K562 (cell line): Measurements from ENCODE around the gene CYP4V2. TPM values are rescaled to one million over a fixed set of nuclear protein-coding genes. Genes with fewer than 3 reads are reported as not detected.

ENCODE experiments used
- ATAC-seq: fragments of 200-7000 bp; cut with Tn5 transposase; 3 replicates; pipeline ENCODE4 v1.9.1; 2020; ENCODE audit warnings: moderate library complexity
- BruUV-seq: library from RNA; stranded (reverse); fragments of 400-500 nt; replicated peaks from 2 replicates; lab custom pipeline; 2021; lab: Mats Ljungman, UMichigan
- CTCF ChIA-PET: fragments of 300-600 bp; formaldehyde crosslinking; extraction: SDS; loops from one replicate; lab custom pipeline; 2021; ENCODE audit warnings: low intra/inter-chr PET ratio; lab: Yijun Ruan, JAX
- POLR2A ChIA-PET: fragments of 300-600, 350-650 bp; sonication (Branson Sonifier 250); formaldehyde crosslinking; extraction: SDS; loops from one replicate; lab custom pipeline; 2021; ENCODE audit warnings: antibody characterized with exemption, inconsistent platforms; lab: Yijun Ruan, JAX
- DNase-seq, 4 experiments: peaks; one replicate each; pipeline versions ENCODE4 v3.0.0 to v3.0.0-alpha.2; 2011 to 2018; ENCODE audit warnings: low spot score in 3 of 4, mixed read lengths in 3 of 4; ENCODE audit errors: extremely low read depth in 1 of 4
- FAIRE-seq: peaks from 2 replicates; lab custom pipeline; 2011; peaks lifted over from hg19 to GRCh38; lab: Jason Lieb, UNC
- H2AFZ ChIP-seq: 2 replicates; pipeline ENCODE4 v1.6.0; 2011; ENCODE audit warnings: low read depth, low read length, control low read depth, inconsistent platforms
- H3K27ac ChIP-seq: fragments of 200-600 bp; 3 replicates; pipeline ENCODE4 v1.8.0; 2011; ENCODE audit warnings: low read depth, mild to moderate bottlenecking, control low read depth, inconsistent platforms, low read length, moderate library complexity, mixed read lengths; ENCODE audit errors: extremely low read depth
- H3K27me3 ChIP-seq, 2 experiments: fragments of 300-600 bp in 1 of 2; 2 replicates in 1 of 2; 3 replicates in 1 of 2; pipeline versions ENCODE4 v1.6.0 to v1.8.0; 2011; ENCODE audit warnings: inconsistent platforms in 2 of 2, low read length in 2 of 2, mild to moderate bottlenecking in 1 of 2, mixed read lengths in 1 of 2, moderate library complexity in 1 of 2; ENCODE audit not compliant: control insufficient read depth in 2 of 2, insufficient read depth in 2 of 2
- H3K36me3 ChIP-seq: fragments of 300-600 bp; 3 replicates; pipeline ENCODE4 v1.8.0; 2011; ENCODE audit warnings: mild to moderate bottlenecking, low read length, inconsistent platforms; ENCODE audit not compliant: control insufficient read depth, insufficient read depth
- H3K4me1 ChIP-seq, 2 experiments: fragments of 200-600 bp in 1 of 2; replicated peaks in 1 of 2; 2 replicates in 1 of 2; 3 replicates in 1 of 2; pipeline versions ENCODE4 v1.5.1 to v1.8.0; 2011; ENCODE audit warnings: inconsistent platforms in 2 of 2, low read length in 2 of 2, mild to moderate bottlenecking in 1 of 2, mixed read lengths in 1 of 2, moderate library complexity in 1 of 2; ENCODE audit not compliant: control insufficient read depth in 2 of 2, insufficient read depth in 2 of 2
- H3K4me2 ChIP-seq: 2 replicates; pipeline ENCODE4 v1.6.1; 2011; ENCODE audit warnings: low read length, control low read depth, inconsistent platforms, mixed read lengths; ENCODE audit not compliant: insufficient read depth
- H3K4me3 ChIP-seq: fragments of 200-600 bp; sonication (generic), shearing (Covaris generic); 2 replicates; pipeline ENCODE4 v1.5.1; 2016; ENCODE audit warnings: control low read depth, inconsistent platforms
- H3K79me2 ChIP-seq: fragments of 200-600 bp; 3 replicates; pipeline ENCODE4 v1.8.0; 2011; ENCODE audit warnings: low read length, inconsistent platforms; ENCODE audit not compliant: control insufficient read depth, insufficient read depth
- H3K9ac ChIP-seq, 2 experiments: 2 replicates each; pipeline versions ENCODE4 v1.6.0 to v1.6.1; 2011; ENCODE audit warnings: low read depth in 2 of 2, low read length in 2 of 2, control low read depth in 1 of 2, inconsistent platforms in 1 of 2, mild to moderate bottlenecking in 1 of 2, mixed read lengths in 1 of 2; ENCODE audit not compliant: insufficient read depth in 1 of 2
- H3K9me1 ChIP-seq: one replicate; pipeline ENCODE4 v1.6.0; 2011; ENCODE audit warnings: inconsistent platforms, mild to moderate bottlenecking, low read length, moderate library complexity; ENCODE audit not compliant: control insufficient read depth, insufficient read depth
- H3K9me3 ChIP-seq: replicated peaks from 2 replicates; pipeline ENCODE4 v1.5.1; 2011; ENCODE audit warnings: low read depth, low read length, inconsistent platforms; ENCODE audit not compliant: control insufficient read depth, insufficient read depth
- H4K20me1 ChIP-seq: replicated peaks from 2 replicates; pipeline ENCODE4 v1.6.1; 2011; ENCODE audit warnings: low read length, inconsistent platforms, mixed read lengths; ENCODE audit not compliant: control insufficient read depth, insufficient read depth
- ARHGAP35 ChIP-seq: fragments of 450-650 bp; IDR thresholded peaks from 2 replicates; pipeline ENCODE4 v1.6.1; 2018; ENCODE audit not compliant: partially characterized antibody
- PURB ChIP-seq: sonication (generic); formaldehyde crosslinking; IDR thresholded peaks from 2 replicates; pipeline ENCODE4 v1.9.0; 2021; ENCODE audit warnings: low read depth, mild to moderate bottlenecking, missing genetic modification reagents
- SIRT6 ChIP-seq: IDR thresholded peaks from one replicate; pipeline ENCODE4 v1.6.1; 2012; ENCODE audit warnings: low read depth, mild to moderate bottlenecking, control low read depth, inconsistent platforms, low read length, moderate library complexity
- ZKSCAN8 ChIP-seq: fragments of 200-800 bp; sonication (Bioruptor generic); IDR thresholded peaks from 2 replicates; pipeline ENCODE4 v1.6.1; 2016; ENCODE audit warnings: missing genetic modification characterization, missing compliant biosample characterization
- ZNF445 ChIP-seq: fragments of 250-450 bp; sonication (Bioruptor Pico); IDR thresholded peaks from 2 replicates; pipeline ENCODE4 v1.4.0; 2020; ENCODE audit warnings: low read depth, mild to moderate bottlenecking, moderate library complexity
- ZNF644 ChIP-seq: fragments of 200-800 bp; sonication (Bioruptor generic); IDR thresholded peaks from 2 replicates; pipeline ENCODE4 v1.6.1; 2016; ENCODE audit warnings: low read depth, missing genetic modification characterization, missing compliant biosample characterization
- WGBS: fragments of 100-300 bp; shearing (Covaris generic); methylation state at CpG from one replicate; pipeline ENCODE4 v1.1.6; 2016; ENCODE audit warnings: low coverage, mixed read lengths; ENCODE audit not compliant: insufficient coverage; ENCODE audit errors: missing lambda C conversion rate; 5-methylcytosine and 5-hydroxymethylcytosine counted together
- in situ Hi-C: fragments of 300-500 bp; cut with MboI; formaldehyde crosslinking; loops from 4 replicates; pipeline ENCODE4 v1.15.0; 2018; ENCODE audit warnings: inconsistent platforms, mixed read lengths
- intact Hi-C: fragments of 100-400 bp; cut with micrococcal nuclease; formaldehyde crosslinking; loops from 2 replicates; pipeline ENCODE4 v1.14.2; 2022
- polyA plus RNA-seq, 8 experiments: library from polyadenylated mRNA; depleted of rRNA in 4 of 8; stranded (reverse) in 5 of 8; unstranded in 3 of 8; fragments of >200 nt; fragmentation: Nextera tagmentation in 2 of 8; fragmentation: Illumina TruSeq in 1 of 8; extraction: Ambion mirVana in 2 of 8; extraction: Trizol in 1 of 8; gene quantifications; 2 replicates each; pipeline versions ENCODE4 v1.2.1 to v1.2.3, GENCODE V29; 2011 to 2014; ENCODE audit warnings: inconsistent platforms in 1 of 8, missing spikeins in 1 of 8
- total RNA-seq, 7 experiments: library from RNA; depleted of rRNA in 6 of 7; stranded (reverse); fragments of >200 nt in 6 of 7; fragmentation: Illumina TruSeq in 2 of 7; extraction: Trizol in 2 of 7; gene quantifications; 2 replicates each; pipeline versions ENCODE4 v1.2.1 to v1.2.3, GENCODE V29; 2011 to 2021; ENCODE audit warnings: low replicate concordance in 1 of 7
- TF ChIP-seq, protein P1 (sequence below): fragments of 450-650 bp; IDR thresholded peaks from 2 replicates; pipeline ENCODE4 v1.6.1; 2018; ENCODE audit warnings: mild to moderate bottlenecking, low read depth; ENCODE audit not compliant: partially characterized antibody
- TF ChIP-seq, protein P2 (sequence below): fragments of 450-650 bp; formaldehyde crosslinking; IDR thresholded peaks from 2 replicates; pipeline ENCODE4 v1.4.0; 2022; ENCODE audit warnings: missing genetic modification characterization
- TF ChIP-seq, protein P3 (sequence below): sonication (generic); formaldehyde crosslinking; IDR thresholded peaks from 2 replicates; pipeline ENCODE4 v1.8.0; 2022; ENCODE audit warnings: mild to moderate bottlenecking, low read depth, missing genetic modification reagents

Gene CYP4V2
- total and polyA plus RNA-seq, 9 of the 15 experiments (the other 6 are each of a cell fraction or from before 2014, with no cell fraction given) = 1.1 to 8.3 (median 3.9) TPM

DNA sequence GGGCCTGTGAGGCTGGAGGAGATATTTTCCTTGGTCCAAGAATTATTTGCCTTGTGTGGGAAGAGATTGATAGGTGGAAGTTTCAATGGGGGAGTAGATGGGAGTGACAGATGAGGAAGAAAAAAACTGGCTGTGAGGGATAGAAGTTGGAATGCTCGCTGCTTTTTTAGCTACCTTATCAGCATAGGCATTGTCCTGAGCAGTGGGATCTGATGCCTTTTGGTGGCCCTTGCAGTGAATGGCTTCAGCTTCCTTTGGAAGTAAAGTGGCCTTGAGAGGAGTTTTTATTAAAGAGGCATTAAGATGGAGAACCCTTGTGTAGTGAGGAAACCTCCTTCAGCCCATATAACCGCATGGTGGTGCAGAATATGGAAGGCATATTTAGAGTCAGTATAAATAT lies 52.0 kb downstream of the CYP4V2 start (continued):
- TF ChIP-seq ARHGAP35 = no peak
- TF ChIP-seq, protein P1, sequence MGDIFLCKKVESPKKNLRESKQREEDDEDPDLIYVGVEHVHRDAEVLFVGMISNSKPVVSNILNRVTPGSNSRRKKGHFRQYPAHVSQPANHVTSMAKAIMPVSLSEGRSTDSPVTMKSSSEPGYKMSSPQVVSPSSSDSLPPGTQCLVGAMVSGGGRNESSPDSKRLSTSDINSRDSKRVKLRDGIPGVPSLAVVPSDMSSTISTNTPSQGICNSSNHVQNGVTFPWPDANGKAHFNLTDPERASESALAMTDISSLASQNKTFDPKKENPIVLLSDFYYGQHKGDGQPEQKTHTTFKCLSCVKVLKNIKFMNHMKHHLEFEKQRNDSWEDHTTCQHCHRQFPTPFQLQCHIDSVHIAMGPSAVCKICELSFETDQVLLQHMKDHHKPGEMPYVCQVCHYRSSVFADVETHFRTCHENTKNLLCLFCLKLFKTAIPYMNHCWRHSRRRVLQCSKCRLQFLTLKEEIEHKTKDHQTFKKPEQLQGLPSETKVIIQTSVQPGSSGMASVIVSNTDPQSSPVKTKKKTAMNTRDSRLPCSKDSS = no peak
- TF ChIP-seq, protein P2, sequence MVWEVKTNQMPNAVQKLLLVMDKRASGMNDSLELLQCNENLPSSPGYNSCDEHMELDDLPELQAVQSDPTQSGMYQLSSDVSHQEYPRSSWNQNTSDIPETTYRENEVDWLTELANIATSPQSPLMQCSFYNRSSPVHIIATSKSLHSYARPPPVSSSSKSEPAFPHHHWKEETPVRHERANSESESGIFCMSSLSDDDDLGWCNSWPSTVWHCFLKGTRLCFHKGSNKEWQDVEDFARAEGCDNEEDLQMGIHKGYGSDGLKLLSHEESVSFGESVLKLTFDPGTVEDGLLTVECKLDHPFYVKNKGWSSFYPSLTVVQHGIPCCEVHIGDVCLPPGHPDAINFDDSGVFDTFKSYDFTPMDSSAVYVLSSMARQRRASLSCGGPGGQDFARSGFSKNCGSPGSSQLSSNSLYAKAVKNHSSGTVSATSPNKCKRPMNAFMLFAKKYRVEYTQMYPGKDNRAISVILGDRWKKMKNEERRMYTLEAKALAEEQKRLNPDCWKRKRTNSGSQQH (CRISPR knock-in tag) = no peak
- TF ChIP-seq, protein P3, sequence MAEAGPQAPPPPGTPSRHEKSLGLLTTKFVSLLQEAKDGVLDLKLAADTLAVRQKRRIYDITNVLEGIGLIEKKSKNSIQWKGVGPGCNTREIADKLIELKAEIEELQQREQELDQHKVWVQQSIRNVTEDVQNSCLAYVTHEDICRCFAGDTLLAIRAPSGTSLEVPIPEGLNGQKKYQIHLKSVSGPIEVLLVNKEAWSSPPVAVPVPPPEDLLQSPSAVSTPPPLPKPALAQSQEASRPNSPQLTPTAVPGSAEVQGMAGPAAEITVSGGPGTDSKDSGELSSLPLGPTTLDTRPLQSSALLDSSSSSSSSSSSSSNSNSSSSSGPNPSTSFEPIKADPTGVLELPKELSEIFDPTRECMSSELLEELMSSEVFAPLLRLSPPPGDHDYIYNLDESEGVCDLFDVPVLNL (CRISPR knock-in tag) = no peak

DNA sequence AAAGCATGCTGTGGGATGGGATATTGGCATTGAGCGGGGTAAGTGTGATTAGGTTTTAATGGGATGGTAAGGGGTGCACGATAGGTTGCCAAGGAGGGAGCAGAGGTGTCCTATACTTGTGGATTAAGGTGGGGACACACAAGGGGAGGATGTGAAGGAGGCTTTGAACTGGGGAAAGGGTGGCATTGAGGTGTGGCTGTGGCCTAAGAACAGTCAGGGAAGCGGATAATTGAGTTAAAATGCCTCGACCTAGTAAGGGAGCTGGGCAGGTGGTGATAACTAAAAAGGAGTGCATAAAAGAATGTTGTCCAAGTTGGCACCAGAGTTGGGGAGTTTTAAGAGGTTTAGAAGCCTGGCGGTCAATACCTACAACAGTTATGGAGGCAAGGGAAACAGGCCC lies 53.5 kb downstream of the CYP4V2 start:
- Histone ChIP-seq H3K36me3 (no peaks in the 10 kb centered on the region), H3K27ac (no peak overlapping the region), H3K4me2 (no peak overlapping the region)
- no peak for TF ChIP-seq ZKSCAN8
- no peak for TF ChIP-seq PURB (CRISPR knock-in tag)
- no peak for TF ChIP-seq ZNF644 (tag)
- no peak for TF ChIP-seq SIRT6
- TF ChIP-seq, protein P2 (CRISPR knock-in tag) = no peak
- no peak for TF ChIP-seq ZNF445 (CRISPR knock-in tag)
- TF ChIP-seq, all 486 proteins: peak for 0
- no TSS peak for BruUV-seq
- Histone ChIP-seq H3K4me3 (no peak overlapping the region), H3K9me1 (no peaks in the 10 kb centered on the region), H3K9me3 (no peaks in the 10 kb centered on the region), H3K4me1 (no peaks in the 10 kb centered on the region), H3K9ac (no peak overlapping the region), H3K79me2 (no peaks in the 10 kb centered on the region), H2AFZ (no peak overlapping the region), H3K27me3 (peaks cover 0 to 8% of the 10 kb centered on the region in 2 experiments; a peak in 3 of 5 replicates), H4K20me1 (no peaks in the 10 kb centered on the region)
- no peak for FAIRE-seq
- ChIA-PET POLR2A (interaction anchor here (0.7 kb wide), 1 partner anchor 869 kb away, joined by 4 read pairs; no protein-coding TSS in a partner anchor), CTCF (no interaction called here)
- 0% methylated on average over 5 of the region's 5 CpGs for WGBS
- intact Hi-C loops = no loop called here
- no peak for ATAC-seq
- DNase-seq = no peak
- in situ Hi-C loops = no loop called here
